ENCODE results near the gene SERGEF.
"Not testable (repeated sequence)": the region's sequence is repeated elsewhere in the genome, so short reads cannot be mapped to it uniquely, and the experiment has no call there.

The SERGEF gene

DNA sequence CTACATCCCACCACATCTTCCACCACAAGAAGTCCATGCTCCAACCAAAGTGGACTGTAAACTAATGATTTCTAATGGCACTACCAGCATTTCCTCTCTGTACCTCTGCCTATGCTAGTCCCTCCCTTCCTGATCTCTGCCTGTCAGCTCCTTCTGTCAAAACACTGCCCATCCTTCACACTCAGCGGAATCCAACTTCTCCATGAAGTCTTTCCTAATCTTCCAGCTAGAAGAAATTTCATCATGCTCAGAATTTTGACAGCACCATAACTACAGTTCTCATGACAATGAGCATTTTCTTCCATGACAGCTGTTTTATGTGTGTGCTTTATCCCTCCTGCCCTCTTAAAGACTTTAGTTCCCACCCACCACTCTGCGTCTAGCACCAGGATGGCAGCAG is 111.4 kb downstream of the SERGEF start:
- peak; percentile 8 for DNase-seq

DNA sequence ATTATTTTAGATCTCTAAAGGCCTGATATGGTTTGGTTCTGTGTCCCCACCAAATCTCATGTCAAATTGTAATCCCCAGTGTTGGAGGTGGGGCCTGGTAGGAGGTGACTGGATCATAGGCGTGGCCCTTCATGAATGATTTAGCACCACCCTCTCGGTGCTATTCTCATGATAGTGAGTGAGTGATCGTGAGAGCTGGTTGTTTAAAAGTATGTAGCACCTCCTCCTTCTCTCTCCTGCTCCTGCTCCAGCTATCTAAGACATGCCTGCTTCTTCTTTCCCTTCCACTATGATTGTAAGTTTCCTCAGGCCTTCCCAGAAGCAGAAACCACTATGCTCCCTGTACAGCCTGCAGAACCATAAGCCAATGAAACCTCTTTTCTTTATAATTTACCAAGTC is 114.1 kb downstream of the SERGEF start:
- DNase-seq = no peak

DNA sequence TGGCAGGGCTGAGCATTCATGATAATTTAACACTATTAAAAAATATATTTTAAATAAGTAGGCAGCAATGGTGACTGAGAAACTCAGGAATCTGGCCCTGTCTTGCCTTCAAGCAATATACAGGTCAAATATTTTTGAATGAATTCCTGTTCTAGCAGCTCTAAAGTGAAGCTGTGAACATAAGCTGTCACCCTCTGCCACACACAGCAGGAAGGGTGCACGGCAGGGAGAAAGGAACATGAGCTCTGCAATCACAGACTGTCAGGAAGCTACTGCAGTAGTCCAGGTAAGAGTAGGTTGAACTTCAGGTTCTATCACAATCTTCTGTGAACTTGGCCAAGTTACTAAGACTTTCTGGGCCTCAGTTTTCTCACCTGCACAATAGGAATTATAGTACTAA is 114.8 kb downstream of the SERGEF start:
- DNase-seq = no peak

DNA sequence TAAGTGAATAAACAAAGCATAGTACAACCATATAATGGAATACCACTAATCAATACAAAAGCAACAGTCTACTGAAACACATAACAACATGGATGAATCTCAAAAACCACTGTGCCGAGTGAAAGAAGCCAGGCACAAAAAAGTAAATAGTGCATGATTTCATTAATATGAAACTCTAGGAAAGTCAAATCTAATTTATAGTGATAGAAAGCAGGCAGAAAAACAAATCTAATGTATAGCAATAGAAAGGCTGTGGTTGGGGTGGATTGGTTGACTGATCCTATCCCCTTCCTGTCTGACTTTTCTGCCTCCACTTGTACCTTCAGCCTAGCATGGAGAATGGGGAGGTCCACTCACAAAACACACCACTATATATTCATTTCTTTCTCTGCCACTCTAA is 115.4 kb downstream of the SERGEF start:
- no peak for DNase-seq

DNA sequence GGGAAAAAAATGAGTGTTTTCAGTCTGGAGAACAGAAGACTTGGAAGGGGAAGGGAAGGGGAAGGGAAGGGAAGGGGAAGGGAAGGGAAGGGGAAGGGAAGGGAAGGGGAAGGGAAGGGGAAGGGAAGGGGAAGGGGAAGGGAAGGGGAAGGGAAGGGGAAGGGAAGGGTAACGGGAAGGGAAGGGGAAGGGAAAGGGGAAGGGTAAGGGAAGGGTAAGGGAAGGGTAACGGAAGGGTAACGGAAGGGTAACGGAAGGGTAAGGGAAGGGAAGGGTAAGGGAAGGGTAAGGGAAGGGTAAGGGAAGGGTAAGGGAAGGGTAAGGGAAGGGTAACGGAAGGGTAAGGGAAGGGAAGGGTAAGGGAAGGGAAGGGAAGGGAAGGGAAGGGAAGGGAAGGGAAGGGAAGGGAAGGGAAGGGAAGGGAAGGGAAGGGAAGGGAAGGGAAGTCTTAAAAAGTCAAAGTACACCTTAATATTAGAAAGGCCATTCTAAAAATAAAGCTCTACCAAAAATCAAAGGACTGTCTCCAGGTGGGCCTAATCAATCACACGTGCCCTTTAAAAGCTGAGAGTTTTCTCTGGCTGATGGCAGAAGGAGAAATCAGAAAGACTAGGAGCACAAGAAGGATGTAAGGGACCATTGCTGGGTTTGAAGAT is 116.2 kb downstream of the SERGEF start:
- not testable (repeated sequence) for DNase-seq

DNA sequence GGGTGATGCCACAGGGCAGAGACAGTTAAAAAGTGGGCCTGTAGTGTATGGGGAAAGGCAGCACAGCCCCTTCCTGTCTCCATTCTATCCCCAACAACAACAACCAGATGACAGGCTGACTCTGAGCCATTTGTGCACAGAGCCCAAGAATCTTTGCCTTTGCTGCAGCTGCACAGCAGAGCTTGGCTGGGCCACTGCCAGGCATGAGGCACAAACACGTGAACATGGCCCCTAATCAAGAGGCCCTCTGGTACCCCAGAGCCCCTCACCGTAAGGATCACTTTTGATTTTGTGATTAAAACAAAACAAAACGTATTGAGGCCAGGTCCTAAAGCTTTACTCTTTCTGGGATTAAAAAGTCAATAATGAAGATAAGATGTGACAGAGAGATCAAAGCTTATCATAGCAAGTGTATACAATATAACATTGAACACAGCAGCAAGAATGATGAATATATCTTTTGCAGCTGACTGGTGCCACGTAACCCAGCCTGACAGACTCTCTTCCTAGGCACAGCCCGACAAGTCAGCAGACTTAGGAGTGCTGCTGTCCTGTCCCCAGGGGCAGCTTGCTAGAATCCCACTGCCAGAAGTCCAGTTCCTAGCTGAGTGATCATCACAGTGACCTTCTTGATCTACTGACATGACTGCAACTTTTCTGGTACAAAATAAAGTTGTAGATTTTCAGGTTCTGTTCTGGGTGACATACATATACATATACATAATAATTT is 117.8 kb downstream of the SERGEF start:
- DNase-seq = no peak

DNA sequence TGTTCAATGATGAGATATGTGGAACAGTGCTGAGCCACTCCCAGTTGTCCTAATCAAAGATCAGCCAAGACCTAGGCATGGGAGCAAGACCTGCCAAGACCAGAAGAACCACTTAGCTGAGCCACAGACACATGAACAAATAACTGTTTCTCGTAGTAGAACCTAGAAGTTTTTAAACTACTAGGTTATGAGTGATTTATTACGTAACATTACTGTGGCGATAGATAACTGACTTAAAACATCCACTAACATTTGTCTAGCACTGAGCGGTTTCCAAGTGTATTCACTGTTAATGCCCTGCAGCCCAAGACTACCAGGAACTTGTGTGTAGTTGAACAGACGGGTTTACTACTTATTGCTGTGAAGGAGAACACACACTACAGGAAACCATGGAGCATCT is 120.4 kb downstream of the SERGEF start:
- no peak for DNase-seq

DNA sequence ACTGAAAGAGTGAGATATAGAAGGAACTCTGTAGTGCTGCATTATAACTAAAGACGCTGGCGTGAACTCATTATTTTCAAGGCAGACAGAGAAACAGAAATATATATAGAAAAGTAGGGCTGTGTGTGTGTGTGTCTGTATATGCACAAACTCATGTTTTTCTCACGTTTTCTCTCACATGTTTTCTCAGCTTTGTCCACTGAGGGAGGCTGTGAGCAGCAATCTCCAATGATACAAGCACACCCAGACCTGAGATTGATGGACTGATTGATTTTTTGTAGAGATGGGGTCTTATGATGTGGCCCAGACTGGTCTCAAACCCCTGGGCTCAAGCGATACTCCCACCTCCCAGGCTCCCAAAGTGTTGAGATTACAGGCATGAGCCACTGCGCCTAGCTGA is 122.5 kb downstream of the SERGEF start:
- DNase-seq = no peak

DNA sequence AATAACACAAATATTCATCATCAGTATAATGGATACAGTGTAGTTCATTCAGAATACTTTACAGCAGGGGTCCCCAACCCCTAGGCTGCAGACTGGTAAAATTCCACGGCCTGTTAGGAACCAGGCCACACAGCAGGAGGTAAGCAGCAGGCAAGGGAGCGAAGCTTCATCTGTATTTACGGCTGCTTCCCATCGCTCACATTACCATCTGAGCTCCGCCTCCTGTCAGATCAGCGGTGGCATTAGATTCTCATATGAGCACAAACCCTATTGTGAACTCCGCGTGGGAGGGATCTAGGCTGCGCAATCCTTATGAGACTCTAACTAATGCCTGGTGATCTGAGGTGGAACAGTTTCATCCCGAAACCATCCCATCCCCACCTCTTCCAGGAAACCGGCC is 125.1 kb downstream of the SERGEF start:
- no peak for DNase-seq

DNA sequence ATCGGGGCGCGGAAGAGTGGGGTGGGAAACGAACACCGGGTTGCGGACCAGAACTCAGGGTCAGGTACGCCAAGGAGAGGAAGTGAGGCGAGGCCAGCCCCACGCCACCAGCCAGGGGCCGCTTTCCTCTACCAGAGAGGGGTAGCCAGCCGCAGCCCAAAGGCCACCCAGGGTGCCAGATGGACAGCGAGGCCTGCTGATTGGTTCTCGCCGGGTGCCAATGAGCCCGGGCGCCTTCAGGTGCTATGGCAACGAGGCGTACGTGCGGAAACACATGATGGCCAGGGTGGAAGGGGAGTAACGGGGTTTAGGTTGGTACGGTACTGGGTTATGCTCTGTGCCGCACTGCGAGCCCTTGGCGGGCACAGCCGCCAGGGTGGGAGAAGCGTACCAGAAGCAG is 128.9 kb downstream of the SERGEF start:
- DNase-seq = no peak

DNA sequence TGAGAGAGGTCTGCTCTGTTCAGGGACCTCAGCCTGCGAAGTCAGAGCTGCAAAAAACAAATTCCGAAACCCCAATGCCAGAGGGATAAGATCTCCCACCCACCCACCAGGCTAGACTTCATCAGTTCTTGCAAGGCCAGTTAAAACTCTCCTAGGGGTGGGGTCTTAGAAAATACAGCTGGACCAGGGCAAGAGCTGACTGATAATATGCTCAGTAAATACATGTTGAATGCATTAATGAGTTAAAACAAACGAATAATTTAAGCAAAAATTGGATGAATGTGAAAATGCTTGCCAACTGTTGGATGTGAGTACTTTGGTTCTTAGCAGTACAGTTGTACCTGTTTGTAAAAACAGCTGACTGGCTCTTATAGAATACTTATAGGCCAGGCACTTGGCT is 129.8 kb downstream of the SERGEF start:
- no peak for DNase-seq

DNA sequence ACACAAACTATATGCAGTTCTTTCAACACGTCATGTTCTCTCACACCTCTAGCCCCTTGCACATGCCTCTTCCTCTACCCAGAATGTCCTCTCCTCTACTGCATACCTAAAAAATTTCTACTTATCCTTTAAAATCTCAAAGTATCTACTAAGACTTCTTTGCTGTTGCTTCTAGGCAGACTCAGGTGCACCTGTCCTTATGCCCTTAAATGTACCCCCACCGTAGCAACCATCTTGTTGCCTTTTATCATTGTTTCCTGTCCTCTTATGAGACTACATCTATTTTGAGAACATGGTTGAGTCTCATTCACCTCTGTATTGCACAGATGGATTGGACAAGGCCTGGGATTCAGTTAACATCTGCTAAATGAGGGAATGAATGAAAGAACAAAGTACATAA is 134.1 kb downstream of the SERGEF start:
- DNase-seq = no peak

DNA sequence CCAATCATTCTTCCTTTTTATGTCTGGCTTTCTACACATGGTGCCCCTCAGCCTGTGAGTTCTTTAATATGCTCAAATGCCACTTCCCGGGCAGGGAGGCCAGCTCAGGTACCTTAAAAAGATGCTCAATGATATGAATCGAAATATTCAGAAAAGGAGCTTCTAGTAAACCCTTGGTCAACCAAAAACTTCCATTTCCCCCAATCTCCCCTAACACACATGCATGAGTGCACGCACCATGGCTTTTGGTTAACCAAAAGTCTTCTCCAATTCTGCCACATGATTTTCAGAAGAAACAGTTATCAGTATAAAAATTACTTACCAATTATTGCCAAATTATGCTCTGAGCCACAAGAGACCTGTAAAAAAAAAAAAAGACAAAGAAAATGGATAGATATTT is 135.0 kb downstream of the SERGEF start:
- no peak for DNase-seq

DNA sequence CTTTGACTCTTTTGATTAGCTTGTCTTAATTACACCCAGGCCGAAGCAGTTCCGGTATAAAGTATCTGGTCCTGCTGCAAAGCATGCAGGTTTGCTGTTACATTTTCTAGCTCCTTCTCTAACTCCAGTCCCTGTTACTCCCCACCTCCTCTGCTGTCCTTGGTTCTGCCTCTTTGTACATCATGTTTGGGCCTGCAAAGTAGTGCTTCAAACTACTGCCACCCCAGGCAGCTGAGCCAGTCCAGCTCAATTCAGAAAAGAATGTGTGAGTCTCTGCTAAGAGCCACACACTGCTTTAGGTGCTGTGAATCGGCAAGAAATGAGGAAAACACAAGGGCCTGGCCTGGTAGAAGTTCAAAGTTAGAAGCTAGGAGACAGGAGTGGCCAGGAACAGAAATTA is 136.0 kb downstream of the SERGEF start:
- no peak for DNase-seq

DNA sequence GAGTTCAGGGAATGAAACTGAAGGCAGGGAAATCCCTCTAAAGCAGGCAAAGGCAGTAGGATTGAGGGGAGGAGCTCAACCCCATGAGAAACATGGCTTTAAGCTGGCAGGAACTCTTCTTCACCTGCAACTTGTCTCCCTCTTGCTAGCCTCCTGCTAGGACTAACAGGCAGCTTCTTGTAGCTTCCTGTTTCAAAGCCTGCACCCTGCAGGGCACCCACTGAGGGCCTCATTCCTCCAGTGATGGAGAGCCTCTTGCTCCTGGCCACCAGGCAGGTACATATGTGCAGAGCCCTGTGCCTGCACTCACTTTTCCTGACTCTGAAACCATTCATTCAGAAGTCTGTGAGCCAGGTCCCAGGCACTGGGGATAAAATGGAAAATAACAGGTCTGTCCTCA is 137.0 kb downstream of the SERGEF start:
- no peak for DNase-seq

DNA sequence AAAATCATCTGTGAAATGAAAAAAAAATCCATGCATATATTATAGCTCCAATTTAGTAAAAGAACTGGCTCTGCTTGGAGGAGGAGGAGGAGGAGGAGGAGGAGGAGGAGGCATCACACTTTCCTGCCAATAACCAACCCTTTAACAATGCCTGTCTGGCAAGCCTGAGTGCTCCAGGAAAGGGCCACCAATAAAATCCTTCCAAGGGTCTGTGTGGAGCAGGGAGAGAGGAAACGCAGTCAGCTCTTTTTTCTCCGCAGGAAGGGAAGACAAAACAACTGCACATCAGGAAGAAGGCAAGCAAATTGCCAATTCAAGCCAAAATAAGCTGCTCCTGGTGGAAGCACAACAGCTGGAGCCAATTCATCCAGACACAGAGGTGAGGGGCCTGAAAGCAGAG is 139.3 kb downstream of the SERGEF start:
- no peak for DNase-seq

DNA sequence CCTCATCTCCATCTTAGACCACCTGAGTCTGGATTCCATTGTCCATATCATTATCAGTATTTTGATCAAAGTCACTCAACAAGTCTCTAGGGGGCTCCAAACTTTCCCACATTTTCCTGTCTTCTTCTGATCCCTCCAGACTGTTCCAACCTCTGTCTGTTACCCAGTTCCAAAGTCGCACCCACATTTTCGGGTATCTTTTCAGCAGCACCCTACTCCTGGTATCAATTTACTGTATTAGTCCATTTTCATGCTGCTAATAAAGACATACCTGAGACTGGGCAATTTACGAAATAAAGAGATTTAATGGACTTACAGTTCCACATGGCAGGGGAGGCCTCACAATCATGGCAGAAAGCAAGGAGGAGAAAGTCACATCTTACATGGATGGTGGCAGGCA is 144.4 kb downstream of the SERGEF start:
- not testable (repeated sequence) for DNase-seq

DNA sequence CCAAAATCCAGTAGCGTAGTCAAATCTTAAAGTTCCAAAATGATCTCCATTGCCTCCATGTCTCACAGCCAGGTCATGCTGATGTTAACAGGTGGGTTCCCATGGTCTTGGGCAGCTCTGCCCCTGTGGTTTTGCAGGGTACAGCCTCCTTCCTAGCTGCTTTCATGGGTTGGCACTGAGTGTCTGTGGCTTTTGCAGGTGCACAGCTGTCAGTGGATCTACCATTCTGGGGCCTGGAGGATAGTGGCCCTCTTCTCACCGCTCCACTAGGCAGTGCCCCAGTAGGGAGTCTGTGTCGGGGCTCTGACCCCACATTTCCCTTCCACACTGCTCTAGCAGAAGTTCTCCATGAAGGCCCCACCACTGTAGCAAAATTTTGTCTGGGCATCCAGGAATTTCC is 145.5 kb downstream of the SERGEF start:
- DNase-seq = no peak

DNA sequence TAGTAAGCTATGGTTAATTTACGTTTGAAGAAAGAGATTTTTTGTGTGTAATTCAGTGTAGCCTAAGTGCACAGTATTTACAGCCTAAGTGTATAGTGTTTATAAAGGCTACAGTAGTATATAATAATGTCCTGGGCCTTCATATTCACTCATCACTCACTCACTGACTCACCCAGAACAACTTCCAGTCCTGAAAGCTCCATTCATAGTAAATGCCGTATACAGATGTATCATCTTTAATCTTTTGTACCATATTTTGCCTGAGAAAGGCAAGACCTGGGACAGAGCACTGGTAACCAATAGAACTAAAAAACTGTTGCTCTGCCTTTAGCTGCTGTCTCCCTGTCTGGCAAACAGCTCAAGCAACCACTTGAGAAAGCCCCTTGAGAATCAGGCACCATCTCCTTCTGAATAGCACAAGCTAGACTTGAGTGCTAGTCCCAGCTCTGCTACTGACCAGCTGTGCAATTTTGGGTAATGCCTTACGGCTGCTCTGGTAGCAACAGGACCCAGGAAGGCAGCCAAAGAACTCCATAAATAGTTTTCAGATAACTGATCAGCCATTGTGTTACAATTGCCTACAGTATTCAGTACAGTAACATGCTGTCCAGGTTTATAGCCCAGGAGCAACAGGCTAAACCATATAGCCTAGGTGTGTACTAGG is 146.9 kb downstream of the SERGEF start:
- DNase-seq = no peak

DNA sequence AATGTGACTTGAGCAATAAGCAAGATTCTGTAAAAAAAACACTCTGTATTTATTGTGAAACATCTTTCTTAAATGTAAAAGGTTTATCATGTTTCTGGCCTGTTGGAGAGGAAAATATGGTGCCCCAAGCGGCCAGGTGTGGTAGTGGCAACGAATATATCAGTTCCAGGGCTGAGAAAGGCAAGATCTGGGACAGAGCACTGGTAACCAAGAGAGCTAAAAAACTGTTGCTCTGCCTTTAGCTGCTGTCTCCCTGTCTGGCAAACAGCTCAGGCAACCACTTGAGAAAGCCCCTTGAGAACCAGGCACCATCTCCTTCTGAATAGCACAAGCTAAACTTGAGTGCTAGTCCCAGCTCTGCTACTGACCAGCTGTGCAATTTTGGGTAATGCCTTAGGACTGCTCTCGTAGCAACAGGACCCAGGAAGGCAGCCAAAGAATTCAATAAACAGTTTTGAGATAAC is 148.3 kb downstream of the SERGEF start:
- DNase-seq = no peak

DNA sequence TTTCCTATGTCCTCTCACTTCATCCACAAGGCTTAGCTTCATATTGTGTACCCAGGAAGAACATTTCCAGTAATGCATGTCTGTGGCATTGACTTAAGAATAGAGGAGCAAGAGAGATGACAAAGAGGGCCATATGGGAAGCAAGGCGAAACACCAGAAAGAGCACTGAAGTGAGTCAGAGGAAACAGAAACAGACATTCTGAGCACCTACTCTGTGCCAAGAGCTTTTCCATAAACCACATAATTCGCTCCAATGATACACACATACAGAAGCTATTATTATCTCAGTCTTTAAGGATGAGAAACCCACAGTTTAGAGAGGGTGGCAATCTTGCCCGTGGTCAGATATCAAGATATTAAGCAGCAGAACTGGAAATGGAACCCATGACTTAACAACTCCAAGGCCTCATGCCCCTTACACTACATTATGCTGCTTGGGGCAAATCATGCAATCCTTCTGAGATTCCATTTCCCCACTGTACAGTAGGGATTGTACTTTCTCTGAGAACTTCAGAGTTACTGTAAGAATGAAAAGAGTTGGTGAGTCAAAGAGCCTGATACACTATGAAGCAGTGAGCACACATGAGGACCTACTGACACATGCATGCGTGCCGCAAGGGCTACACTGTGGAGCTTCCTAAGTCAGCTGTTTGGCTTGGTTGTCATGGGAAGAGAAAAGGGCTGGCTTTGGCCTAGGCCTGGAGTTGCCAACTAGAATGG is 151.7 kb downstream of the SERGEF start:
- no peak for DNase-seq

DNA sequence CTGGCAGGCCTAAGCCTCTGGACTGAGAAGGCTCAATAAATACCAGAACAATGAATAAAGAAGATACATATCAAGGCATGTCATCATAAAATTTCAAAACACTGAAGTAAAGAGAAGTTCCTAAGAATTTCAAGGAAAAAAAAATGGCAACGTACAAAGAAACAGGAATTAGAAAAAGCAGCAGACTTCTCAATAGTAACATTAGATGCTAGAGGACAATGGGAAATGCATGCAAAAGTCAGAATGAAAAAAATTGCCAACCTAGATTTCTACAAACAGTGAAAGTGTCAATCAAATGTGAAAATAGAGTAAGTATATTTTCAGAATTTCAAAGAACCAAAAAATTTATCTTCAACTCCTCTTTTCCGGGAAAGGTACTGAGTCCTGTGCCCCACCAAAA is 153.3 kb downstream of the SERGEF start:
- no peak for DNase-seq

DNA sequence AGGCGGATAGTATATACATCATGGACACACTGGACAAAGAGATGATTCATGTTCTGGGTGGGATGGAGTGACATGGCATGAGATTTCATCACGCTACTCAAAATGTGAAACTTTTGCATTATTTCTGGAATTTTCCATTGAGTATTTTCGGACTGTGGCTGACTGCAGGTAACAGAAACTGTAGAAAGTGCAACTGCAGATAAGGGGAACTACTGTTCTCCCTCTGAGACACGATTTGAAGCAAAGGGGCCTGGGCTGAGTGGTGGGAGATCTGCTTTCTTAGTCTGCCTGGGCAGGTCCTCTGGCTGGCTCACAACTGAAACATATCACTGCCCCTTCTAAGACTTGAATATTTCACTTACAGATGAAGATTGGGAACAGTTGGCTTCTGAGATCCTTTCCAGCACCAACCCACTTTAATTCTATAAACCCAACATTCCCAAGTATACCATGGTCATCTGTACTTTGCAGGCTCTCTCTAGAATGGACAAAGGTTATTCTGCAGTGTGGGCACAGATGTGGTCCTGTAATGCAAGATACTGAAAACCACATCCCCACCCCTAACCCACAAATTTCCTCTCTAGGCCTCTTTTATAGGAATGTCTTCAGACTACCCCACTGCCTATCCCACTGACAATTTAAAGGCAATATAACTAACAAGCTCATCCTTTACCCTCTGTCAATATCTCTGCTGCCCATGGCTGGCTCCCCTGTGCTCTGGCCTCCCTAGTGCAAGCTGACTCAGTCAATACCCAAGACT is 157.1 kb downstream of the SERGEF start:
- no peak for DNase-seq

Data from inflammatory macrophage treated with lipopolysaccharide for 4 hours (primary cell).